SW480 (cell line): Measurements from ENCODE around the gene ETF1.

Experiments
- DNase-seq: peaks from one replicate; pipeline ENCODE4 v3.0.0-alpha.2; 2016; ENCODE audit warnings: low spot score

Gene ETF1

DNA sequence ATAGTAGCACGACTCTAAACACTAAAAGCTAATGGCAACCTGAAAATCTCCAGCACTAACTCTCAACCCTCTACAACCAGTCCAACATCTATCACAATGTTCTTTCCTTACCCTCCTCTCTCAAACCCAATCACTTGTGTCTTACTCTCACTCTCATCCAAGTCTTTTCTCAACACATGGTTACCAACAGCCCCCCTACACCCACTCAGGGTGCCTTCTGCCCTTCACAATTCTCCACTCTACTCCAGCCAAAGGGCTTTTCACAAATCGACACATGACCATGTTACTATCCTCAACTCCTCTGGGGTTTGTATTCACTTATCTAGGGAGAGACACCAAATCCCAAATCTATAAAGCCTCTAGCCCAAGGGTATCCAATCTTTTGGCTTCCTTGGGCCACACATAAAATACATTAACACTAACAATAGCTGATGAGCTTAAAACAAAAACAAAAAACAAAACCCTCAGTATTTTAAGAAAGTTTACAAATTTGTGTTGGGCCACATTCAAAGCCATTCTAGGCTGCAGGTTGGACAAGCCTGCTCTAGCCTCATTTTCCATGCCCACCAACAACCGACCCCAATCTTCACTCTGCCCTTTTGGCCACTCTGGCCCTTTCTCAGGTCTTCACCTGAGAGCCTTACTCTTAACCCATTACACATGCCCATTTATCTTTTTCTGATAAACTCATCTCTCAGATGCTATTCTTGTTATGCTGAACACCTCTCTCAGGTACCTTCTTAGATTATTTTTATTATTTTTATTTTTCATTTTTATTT is 20.5 kb upstream of the ETF1 start:
- DNase-seq, result no peak

DNA sequence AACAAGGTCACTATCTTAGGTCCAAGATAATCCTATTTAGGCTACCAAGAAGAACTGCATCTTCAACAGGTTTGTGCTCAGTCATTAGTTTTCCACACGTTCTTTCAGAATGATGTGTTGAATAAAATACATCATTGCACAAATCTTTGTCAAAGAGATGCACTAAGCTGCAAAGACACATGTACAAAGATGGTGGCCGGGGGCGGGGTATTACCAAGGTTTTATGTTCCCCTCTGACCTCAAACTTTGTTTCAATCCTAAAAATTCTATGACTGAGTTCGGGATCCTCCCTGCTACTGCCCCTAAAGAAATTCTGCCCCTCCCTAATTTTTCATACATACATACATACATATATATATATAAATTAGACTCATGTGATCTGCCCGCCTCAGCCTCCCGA is 17.9 kb upstream of the ETF1 start:
- no peak for DNase-seq

DNA sequence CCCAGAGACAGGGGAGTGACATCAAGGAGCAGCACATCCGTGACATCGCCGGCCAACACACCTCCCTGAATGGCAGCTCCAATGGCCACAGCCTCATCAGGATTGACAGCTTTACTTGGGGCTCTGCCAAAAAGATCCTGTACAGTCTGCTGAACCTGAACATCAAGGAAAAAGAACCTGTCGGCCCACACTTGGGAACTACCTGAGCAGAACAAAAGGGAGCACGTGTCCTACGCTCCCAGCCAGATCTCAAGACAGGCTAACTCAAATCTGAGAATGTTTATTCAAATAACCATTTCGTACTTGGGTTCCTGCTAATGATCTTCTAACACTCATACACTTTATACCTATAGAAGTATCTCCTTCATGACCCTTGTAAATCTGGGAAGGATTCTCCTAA is 16.9 kb upstream of the ETF1 start:
- DNase-seq, result no peak

DNA sequence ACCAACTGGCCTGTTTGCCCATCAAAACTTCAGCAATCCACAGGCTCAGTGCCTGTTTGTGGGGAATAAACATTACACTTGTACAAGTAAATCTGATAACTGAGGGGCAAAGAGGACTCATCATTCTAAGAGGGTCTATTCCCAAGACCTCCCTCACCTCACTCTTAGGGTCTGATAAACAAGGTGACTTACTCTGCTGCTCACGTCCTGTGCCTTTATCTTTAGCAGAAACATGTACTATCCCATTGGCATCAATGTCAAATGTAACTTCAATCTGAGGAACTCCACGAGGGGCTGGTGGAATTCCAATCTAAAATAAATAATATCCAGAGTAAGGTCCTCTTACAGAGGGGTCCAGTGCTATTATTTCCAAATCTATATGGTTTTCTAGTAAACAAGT is 14.6 kb upstream of the ETF1 start:
- no peak for DNase-seq

DNA sequence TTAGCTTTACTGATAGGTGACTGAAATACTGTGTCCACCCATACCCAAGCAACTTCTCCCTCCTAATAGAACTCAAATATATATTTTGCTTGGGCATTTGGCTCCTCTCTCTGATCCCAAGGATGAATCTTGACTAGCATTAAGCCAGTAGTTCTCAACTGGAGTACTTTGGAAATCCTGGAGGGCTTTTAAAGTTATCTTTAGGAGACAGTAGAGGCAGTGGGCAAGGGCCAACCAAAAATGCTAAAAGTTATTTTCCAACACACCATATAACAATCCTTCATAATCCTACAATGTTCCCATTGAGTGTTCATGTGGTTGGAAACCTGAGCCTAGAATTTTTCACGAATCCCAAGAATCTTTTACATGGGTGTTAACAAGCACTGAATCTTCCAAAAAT is 11.1 kb upstream of the ETF1 start:
- no peak for DNase-seq

DNA sequence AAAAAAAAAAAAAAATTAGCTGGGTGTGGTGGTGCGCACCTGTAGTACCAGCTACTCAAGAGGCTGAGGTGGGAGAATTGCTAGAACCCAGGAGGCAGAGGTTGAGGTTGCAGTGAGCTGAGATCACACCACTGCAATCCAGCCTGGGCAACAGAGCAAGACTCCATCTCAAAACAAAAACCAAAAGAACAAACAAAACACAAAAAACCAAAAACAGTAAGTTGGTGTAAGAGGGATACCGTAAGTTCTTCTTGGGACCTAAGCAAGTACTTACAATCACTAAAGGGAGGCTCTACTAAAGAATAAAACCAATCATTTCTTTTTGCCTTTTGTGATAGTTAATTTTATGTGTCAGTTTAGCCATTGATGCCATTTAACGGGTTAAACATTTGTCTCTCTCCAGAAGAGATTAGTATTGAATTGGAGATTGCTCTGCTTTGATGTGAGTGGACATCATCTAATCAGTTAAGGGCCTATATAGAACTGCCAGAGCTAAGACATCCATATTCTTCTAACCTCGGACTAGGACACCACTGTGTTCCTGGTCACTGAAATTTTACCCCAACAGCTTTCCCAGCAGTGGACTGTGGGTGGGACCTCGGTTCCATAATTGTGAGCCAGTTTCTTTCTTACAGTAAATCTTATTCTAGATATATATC is 10.5 kb upstream of the ETF1 start:
- DNase-seq, result no peak

DNA sequence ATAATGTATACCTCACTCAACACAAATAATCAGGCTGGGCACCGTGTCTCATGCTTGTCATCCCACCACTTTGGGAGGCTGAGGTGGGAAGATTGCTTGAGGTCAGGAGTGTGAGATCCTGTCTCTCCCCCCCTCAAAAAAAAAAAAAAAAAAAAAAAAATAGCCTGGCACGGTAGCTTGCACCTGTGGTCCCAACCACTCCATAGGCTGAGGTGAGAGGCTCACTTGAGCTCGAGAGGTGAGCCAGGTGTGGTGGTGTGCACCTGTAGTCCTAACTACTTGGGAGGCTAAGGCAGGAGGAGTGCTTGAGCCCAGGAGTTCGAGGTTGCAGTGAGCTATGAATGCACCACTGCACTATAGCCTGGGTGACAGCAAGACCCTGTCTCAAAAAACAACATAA is 9.6 kb upstream of the ETF1 start:
- DNase-seq, result no peak

DNA sequence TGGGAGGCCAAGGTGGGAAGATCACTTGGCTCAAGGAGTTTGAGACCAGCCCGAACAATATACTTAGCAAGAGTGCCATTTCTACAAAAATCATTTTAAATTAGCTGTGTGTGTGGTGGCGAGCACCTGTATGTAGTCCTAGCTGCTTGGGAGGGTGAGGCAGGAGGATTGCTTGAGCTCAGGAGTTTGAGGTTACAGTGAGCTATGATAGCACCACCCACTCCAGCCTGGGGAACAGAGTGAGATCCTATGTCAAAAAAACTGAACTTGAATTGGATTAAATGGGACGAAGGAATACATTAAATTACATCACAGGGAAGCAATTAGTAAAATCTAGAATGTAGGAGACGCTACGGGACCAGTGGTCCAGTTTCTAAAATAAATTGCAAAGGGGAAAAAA is 6.4 kb upstream of the ETF1 start:
- DNase-seq, result no peak

DNA sequence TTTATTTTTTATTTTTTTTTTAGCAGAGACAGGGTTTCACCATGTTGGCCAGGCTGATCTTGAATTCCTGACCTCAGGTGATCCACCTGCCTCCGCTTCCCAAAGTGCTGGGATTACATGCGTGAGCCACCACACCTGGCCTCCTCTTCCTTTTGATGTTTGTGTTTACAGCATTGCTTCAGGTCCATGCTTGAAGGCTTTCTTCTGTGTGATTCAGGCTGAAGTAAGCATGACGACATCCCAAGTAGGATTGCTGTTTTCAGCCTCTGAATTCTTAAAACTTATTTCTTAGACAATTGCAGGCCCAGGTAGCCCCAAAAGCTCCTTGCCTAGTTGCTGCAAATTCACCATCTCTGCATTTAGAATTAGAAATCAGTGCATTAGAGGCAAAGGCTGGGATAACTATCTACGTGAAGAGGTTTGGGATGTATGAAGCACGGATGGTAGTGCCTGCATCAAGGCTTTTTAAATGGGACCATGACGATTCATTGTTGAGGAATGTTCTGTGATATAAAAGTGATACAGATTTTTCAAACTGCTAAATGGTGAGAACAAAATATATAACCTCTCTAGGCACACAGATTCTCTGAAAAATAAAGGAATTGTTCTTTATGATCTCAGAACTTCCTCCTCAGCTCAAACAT is 3.0 kb upstream of the ETF1 start:
- no peak for DNase-seq

DNA sequence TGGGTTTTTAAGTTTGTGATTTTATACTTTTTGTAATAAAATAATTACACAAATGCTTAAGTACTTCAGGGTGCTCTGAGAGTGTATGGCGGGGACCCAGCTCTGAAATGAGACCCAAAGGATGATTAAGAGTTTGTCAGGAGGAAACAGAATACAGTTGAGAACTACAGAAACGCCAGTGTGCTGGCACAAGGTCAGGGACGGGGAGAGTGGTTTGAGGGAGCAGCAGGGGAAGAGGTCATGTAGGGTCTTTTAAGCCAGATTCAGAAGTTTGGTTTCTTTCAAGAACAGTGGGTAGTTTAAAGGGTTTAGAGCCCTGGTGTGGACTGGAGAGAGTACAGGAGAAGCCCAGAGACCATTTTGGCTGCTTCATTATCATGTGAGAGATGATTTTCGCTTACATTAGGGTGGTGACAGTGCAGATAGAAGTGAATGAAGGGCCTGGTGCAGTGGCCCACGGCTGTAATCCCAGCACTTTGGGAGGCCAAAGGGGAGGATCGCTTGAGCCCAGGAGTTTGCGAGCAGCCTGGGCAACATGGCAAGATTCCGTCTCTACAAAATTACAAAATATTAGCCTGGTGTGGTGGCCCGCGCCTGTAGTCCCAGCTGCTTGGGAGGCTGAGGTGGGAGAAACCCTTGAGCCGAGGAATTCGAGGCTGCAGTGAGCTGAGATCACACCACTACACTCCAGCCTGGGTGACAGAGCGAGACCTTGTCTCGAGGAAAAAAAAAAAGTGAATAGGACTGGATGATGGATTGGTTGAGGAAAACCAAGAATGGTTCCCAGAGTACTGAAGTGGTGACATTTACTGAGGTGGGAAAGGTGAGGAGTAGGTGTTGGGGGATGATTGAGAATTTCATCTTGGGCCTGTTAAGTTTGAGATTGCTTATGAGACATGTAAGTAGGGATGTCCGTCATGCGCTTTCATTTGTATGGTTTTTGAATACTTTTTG is 1.4 kb upstream of the ETF1 start:
- no peak for DNase-seq

DNA sequence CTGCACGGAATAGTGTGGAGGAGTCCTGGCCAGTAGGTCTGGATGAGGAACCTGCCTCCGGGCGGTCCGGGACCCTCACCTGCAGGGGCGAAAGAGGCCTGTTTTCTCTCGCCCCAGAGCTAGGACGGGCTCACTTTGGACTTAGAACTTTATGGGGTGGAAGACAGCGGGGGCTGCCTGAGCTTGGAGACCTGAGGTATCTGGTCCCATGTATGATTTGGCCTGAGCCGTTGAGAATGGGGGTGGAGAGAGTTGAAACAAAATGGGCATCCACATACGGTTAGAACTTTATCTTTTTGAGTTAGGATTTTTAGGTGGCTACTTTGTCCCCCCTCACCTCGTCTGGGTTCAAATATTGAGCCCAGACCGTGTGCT is 681 bp upstream of the ETF1 start:
- DNase-seq, result no peak

DNA sequence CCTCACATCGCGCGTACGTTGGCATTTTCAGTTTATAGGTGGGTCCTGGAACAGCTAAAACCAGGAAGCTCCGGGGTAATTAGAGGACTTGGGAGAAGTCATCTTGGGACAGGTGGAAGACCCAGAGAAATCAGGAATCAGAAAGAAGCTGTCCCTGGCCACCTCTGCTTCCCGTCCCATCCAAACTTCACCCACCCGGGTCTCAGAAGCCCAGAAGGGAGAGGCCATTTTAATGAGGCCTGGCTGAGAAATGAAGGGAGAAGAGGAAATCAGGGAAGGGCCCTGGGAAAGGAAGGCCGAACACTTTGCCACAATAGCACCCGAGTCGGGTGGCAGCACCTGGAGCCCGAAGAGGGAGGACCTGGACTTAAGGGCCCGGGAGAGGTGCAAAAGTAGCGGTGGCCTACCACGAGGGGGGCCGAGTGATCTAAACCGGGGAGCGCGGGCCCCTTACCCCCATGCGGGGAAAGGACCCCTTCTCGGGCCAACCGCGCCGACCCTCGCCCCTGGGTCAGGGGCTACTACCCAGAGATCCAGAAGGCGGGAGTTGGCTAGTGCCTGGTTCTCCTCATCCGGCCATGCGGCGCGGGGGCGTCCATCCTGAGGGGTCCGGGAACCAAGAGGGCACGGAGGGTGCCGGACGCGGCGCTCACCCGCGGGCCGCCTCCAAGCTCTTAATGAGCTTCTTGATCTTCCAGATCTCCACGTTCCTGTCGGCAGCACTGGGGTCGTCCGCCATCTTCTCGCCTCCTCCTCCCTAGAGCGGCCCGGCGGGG is 668 bp downstream of the ETF1 start:
- DNase-seq, result no peak

DNA sequence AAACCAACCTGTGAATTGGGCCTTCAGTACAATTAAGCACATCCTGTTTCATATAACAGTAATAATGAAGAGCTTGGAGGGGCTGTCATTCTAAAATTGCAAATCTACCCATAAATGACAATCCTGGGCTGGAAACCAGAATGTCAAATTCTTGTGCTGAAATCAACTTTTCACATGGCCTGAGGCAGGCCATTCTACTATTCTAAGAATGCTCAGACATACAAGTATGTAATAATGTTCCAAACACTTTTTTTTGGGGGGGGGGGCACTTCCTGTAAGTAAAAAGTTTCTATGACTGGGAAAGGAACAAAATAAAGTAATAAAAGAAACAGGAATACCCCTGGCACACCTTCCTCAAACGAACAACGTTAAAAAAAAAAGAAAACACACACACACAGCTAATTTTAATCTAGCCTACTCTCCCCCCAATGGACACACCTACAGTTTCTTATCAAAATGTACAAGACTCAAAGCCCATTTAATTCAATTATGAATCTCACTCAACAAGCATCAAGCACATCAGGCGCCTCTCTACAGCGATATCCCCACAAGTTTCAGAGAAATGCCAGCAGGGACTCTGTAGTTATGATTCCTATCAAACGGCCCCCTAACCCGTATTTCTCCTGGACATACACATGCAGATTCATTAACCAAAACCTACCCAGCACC is 1.4 kb downstream of the ETF1 start:
- no peak for DNase-seq

DNA sequence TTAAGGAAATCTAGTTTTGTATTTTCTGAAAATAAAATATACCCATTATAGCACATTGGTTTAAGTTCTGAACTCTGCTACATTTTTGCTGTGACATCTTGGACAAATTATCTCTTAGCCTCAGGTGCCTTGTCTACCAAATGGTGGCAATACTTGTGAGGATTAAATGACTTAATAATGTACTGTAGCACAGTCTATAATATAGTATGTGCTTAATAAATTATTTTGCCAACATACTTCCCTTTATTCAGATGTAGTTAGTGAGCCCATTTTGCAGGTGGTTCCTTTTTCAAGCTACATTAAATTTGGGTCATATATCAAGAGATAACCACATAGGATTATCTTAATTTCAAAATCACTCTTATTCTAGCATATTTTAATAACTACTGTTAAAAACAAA is 3.2 kb downstream of the ETF1 start:
- no peak for DNase-seq

DNA sequence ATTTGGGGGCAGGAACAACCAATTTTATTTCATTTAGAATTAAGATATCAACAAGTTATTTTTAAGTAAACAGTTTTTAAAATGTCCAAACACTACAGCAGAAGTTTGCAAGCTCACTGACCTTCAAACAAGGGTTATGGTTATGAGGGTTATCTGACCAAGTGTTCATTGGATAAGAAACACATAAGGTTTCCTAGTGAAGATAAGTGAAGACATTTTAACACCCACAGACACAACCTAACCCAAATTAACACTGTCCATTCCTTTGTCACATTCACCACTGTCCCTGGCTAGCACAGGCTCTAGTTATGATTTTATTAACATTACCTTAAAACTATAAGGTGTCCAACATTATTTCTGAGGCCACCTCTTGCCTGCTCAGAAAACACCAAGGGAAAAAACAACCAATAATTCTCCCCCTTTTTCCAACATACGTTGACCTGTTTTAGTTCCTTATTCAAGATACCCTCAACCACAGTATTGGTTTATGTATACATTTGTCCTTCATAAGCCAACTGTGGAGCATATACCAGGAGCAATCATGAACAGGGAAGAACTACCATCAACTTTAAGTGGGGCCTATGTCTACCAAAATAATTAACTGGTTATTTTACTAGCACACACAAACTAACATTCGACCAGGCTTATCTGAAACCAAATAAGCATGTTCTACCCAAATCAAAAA is 4.0 kb downstream of the ETF1 start:
- no peak for DNase-seq

DNA sequence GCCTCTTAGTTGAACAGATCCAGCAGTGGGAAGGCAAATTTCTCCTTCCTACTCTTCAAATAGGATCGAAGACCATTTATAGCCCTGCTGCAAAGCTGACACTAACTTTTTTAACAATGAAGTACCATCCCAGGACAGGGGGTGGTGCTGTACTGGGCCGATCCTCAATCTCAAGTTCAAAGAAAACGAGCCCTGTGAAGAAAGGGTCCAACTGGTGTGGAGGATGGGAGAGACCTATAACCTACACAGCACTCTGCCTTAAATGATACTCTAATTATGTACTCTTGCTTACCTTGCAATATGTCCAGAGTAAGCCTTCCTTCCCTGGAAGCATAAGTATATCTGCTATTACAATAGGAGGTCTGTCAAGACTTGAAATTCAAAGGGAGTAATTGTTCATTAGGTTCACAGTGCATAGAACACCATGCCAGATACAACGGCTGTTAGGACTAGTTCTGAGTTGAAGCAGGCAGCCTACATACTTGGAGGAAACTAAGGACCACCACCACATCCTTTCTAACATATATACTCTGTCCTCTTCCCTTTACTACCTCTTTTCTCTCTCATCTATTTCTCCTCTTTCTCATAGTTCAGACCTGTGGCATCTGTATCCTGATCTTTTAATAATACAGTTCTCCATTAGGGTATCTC is 6.2 kb downstream of the ETF1 start:
- DNase-seq, result no peak

DNA sequence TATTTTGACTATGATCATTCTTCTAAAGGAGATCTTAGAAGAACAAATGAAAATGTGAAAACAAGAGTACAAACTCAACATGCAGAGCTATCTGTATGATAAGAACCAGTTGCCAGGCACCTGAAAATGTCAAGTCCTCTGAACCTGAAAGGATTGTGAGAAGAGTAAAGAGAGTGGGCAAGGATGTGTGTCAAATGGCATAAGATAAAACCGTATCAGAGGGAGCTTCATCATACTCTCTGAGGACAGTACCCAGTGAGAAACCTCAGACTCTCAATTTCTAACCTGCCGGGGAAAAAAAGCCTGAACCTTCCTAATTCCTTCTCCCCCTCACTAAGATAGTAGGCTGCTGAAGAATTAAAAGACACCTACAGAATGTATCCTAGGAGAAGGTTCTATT is 6.8 kb downstream of the ETF1 start:
- no peak for DNase-seq

DNA sequence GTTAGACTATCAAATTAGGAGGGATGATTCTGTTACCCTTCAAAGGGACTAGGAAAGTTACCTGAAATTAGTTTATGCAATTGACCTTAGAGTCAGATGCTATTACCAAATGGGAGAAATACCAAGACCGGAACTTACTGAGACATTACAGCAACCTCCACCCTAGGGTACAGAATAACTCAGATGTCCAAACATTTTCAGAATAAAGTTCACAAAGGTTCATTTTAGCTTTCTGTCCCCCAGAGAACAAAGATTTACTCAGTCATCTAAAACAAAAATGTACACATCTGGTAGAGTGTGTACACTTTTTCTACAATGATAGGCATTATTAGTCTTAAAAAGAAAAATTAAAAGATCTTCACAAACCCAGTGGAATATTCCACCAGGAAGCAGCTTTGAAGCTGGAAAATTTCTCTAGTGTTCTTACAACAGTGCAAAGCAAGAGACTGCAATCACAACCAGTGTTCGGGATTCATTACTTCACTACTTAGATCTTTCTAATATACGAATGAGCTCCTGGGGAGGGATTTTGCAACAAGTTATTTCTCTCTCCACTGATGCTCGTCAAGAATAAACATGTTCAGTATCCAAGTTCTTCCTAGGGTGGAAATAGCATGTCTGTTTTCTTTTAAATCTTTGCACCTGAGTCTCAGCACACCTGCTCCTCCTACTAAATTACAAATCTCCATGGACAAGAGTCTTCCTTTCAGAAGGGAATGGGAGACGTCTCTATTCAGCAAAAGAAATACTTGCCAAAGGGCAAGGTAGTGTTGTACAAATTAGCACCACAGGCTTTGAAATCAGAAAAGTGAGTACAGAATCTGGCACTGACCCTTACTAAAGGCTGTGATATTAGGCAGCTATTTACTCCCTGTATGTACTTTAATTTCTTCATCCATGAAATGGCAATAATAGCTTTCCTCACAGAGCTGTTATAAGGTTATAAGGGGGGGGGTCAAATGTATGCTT is 8.8 kb downstream of the ETF1 start:
- no peak for DNase-seq

DNA sequence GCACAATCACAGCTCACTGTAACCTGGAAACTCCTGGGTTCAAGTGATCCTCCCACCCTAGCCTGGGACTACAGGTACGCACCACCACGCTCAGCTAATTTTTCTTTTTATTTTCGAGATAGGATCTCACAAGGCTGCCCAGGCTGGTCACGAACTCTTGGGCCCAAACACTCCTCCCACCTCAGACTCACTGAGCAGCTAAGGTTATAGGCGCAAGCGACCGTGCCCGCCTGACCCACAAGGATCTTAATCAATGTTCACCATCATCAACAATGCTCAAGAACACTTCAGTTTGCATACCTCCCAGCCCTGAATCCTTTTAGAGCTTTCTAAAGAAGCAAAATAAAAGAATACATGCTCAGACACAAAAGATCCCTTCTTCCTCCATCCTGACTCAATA is 13.2 kb downstream of the ETF1 start:
- no peak for DNase-seq
